SU-DHL-6 (cell line): ENCODE results near the gene NCBP3.

Experiments
- H2AFZ ChIP-seq: fragments of 200-600 bp; sonication (generic); 2 replicates; pipeline ENCODE4 v1.6.1; 2014; ENCODE audit warnings: low read depth, mild to moderate bottlenecking, moderate library complexity, mixed read lengths, antibody characterized with exemption, low read length; ENCODE audit not compliant: severe bottlenecking
- H3F3A ChIP-seq: fragments of 200-600 bp; shearing (Covaris generic); 2 replicates; pipeline ENCODE4 v1.6.0; 2016; ENCODE audit warnings: antibody characterized with exemption, mild to moderate bottlenecking; ENCODE audit not compliant: insufficient read depth
- H3K27ac ChIP-seq: fragments of 200-600 bp; sonication (generic); 2 replicates; pipeline ENCODE4 v1.5.1; 2016; ENCODE audit warnings: low read depth, mild to moderate bottlenecking, low read length, moderate library complexity, mixed read lengths
- H3K27me3 ChIP-seq: fragments of 200-600 bp; sonication (generic), shearing (Covaris generic); 2 replicates; pipeline ENCODE4 v1.6.0; 2014; ENCODE audit warnings: mild to moderate bottlenecking, low read length
- H3K36me3 ChIP-seq: fragments of 200-600 bp; sonication (generic); 2 replicates; pipeline ENCODE4 v1.6.1; 2014; ENCODE audit warnings: mild to moderate bottlenecking, low read length, mixed read lengths
- H3K4me2 ChIP-seq: fragments of 300-600, 200-600 bp; shearing (Covaris generic), sonication (generic); 2 replicates; pipeline ENCODE4 v1.6.0; 2014; ENCODE audit warnings: low read length, low read depth, mild to moderate bottlenecking; ENCODE audit not compliant: poor library complexity, severe bottlenecking
- H3K4me3 ChIP-seq: fragments of 200-600 bp; sonication (generic); 2 replicates; pipeline ENCODE4 v1.5.1; 2014; ENCODE audit warnings: antibody characterized with exemption, low read length, mild to moderate bottlenecking, mixed read lengths; ENCODE audit not compliant: insufficient read depth, poor library complexity, severe bottlenecking
- H3K79me2 ChIP-seq: fragments of 200-600 bp; sonication (generic); 2 replicates; pipeline ENCODE4 v1.6.1; 2014; ENCODE audit warnings: mild to moderate bottlenecking, low read length, moderate library complexity; ENCODE audit not compliant: insufficient read depth
- H3K9ac ChIP-seq: fragments of 200-600 bp; sonication (generic); 2 replicates; pipeline ENCODE4 v1.7.0; 2014; ENCODE audit warnings: mild to moderate bottlenecking, low read length
- H3K9me2 ChIP-seq: fragments of 200-600 bp; sonication (generic); replicated peaks from 2 replicates; pipeline ENCODE4 v1.6.1; 2014; ENCODE audit warnings: low read length; ENCODE audit not compliant: insufficient read depth
- H3K9me3 ChIP-seq: fragments of 200-600 bp; sonication (generic); 2 replicates; pipeline ENCODE4 v1.6.1; 2014; ENCODE audit warnings: low read length, mixed read lengths; ENCODE audit not compliant: insufficient read depth
- H4K20me1 ChIP-seq: fragments of 200-600 bp; sonication (generic); 2 replicates; pipeline ENCODE4 v1.6.1; 2014; ENCODE audit warnings: low read depth, mild to moderate bottlenecking, antibody characterized with exemption, low read length, moderate library complexity, mixed read lengths
- EZH2phosphoT487 ChIP-seq: fragments of 200-600 bp; sonication (generic), shearing (Covaris generic); conservative IDR thresholded peaks from 2 replicates; pipeline ENCODE4 v1.6.1; 2018; ENCODE audit warnings: mild to moderate bottlenecking, antibody characterized with exemption, low read length, moderate library complexity, mixed read lengths
- TF ChIP-seq, protein P1 (sequence below): fragments of 200-600 bp; sonication (generic); IDR thresholded peaks from one replicate; pipeline ENCODE4 v1.5.1; 2017; ENCODE audit warnings: antibody characterized with exemption, mild to moderate bottlenecking, low read length, moderate library complexity; ENCODE audit not compliant: insufficient read depth, poor library complexity, severe bottlenecking

NCBP3 gene

DNA sequence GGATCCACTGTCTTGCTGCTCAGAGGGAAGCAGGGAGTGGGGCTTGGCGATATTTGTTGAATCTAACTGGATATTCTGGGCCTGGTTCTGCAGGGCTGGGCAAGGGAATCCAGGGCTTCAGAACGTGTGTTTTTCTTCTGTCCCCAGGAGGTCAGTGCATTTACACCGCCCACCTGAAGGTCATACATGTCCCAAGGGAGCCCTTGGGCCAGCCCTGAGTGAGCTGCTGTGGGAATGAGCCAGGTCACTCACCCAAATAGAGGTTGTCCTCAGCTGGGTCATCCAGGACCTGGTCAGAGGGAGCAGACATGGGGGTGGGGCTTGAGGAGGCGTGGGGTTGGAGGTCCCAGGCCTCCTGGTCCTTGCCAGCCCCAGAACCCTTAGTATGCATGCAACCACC lies 36.2 kb upstream of the NCBP3 start:
- no peak overlapping the region for H2AFZ ChIP-seq
- H3K36me3 ChIP-seq: no peaks in the 10 kb centered on the region
- no peak for TF ChIP-seq EZH2phosphoT487
- TF ChIP-seq, protein P1, sequence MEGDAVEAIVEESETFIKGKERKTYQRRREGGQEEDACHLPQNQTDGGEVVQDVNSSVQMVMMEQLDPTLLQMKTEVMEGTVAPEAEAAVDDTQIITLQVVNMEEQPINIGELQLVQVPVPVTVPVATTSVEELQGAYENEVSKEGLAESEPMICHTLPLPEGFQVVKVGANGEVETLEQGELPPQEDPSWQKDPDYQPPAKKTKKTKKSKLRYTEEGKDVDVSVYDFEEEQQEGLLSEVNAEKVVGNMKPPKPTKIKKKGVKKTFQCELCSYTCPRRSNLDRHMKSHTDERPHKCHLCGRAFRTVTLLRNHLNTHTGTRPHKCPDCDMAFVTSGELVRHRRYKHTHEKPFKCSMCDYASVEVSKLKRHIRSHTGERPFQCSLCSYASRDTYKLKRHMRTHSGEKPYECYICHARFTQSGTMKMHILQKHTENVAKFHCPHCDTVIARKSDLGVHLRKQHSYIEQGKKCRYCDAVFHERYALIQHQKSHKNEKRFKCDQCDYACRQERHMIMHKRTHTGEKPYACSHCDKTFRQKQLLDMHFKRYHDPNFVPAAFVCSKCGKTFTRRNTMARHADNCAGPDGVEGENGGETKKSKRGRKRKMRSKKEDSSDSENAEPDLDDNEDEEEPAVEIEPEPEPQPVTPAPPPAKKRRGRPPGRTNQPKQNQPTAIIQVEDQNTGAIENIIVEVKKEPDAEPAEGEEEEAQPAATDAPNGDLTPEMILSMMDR: no peak

DNA sequence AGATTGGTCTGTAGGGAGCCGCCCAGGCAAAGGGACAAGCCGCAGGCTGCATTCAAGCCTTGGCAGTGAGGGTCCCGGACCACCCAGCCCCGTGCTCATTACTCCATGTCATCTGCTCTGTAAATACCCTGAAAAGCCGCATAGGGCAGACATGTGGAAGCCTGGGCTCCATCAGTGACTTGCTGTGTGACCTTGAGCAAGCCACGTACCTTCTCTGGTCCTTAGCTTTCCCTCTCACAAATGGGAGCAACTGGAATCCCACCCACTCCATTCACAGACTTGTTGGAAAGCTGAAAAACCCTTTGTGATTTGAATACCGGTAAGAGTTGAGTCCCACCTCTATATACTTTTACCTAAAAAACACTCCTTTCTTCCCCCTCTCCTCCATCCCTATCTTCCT lies 34.9 kb upstream of the NCBP3 start:
- H3K9me3 ChIP-seq: no peaks in the 10 kb centered on the region
- no peaks in the 10 kb centered on the region for H3K36me3 ChIP-seq
- H3K79me2 ChIP-seq: no peaks in the 10 kb centered on the region
- H3K4me3 ChIP-seq: no peak overlapping the region
- no peak overlapping the region for H3K9ac ChIP-seq
- H4K20me1 ChIP-seq: no peaks in the 10 kb centered on the region
- no peaks in the 10 kb centered on the region for H3K9me2 ChIP-seq
- TF ChIP-seq, protein P1: no peak
- no peak for TF ChIP-seq EZH2phosphoT487
- no peaks in the 10 kb centered on the region for H3K27me3 ChIP-seq
- H3F3A ChIP-seq: no peaks in the 10 kb centered on the region
- H3K27ac ChIP-seq: no peak overlapping the region
- no peak overlapping the region for H3K4me2 ChIP-seq
- H2AFZ ChIP-seq: no peak overlapping the region

More for the DNA sequence above, 36.2 kb upstream of the NCBP3 start:
- Histone ChIP-seq H3K9ac (no peak overlapping the region), H3K79me2 (no peaks in the 10 kb centered on the region), H4K20me1 (no peaks in the 10 kb centered on the region), H3K9me2 (no peaks in the 10 kb centered on the region), H3K27ac (no peak overlapping the region), H3K27me3 (no peaks in the 10 kb centered on the region), H3K4me2 (no peak overlapping the region), H3F3A (no peaks in the 10 kb centered on the region), H3K9me3 (no peaks in the 10 kb centered on the region), H3K4me3 (no peak overlapping the region)

DNA sequence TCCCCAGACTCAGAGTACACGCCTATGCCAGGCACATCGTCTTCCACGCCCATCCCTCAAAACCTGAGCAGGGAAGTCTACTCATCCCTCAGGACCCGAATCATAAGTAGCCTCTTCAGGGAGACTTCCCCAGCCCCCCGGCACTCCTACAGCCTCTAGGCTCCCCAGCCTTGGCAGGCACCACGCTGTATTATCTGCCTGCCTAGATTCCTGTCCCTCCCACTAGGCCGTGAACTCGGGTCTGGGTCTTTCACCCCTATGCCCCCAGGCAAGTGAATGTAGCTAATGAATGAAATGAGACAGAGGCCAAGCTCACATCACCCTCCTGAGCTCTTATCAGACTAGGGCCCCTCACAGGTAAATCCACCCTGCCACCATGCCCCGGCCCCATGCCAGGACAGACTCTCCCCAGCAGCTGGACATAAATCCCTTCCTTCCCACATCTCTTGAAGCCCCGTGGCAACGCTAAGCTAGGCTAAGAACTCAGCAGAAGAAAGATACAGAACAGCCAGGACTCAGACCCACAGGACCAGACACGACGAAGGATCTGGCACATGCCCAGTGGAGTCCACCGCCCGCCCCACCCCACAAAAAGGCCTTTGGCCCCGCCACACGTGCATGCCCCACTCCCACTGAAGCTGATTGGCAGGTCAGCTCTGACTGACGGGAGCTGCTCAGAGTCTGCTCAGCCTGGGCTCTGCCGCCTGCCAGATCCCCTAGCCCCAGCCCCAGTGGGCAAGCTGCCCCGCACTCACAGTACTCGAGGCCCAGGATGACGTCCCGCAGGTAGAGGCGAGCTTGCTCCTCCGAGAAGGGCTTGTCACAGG lies 33.8 kb upstream of the NCBP3 start:
- Histone ChIP-seq H3K27ac (no peak overlapping the region), H2AFZ (no peak overlapping the region)

More for the DNA sequence above, 33.8 kb upstream of the NCBP3 start:
- H3K79me2 ChIP-seq: no peaks in the 10 kb centered on the region
- no peaks in the 10 kb centered on the region for H3K9me2 ChIP-seq
- no peaks in the 10 kb centered on the region for H3F3A ChIP-seq
- no peaks in the 10 kb centered on the region for H4K20me1 ChIP-seq
- H3K27me3 ChIP-seq: no peaks in the 10 kb centered on the region
- H3K4me2 ChIP-seq: no peak overlapping the region
- H3K4me3 ChIP-seq: no peak overlapping the region
- TF ChIP-seq EZH2phosphoT487: no peak
- TF ChIP-seq, protein P1: no peak
- no peaks in the 10 kb centered on the region for H3K9me3 ChIP-seq
- H3K9ac ChIP-seq: no peak overlapping the region
- H3K36me3 ChIP-seq: no peaks in the 10 kb centered on the region
